Activated naive CD8-positive, alpha-beta T cell treated with anti-CD3 and anti-CD28 coated beads, Interleukin-2, amount 10 ng/mL, durations not matched to agents 7 days and 5 days (primary cell): ENCODE measurements around the gene NEURL1. TPM values are rescaled to one million over a fixed set of nuclear protein-coding genes. Genes with fewer than 3 reads are reported as not detected.
A peak's percentile ranks its signal among the peaks of the same experiment; 100 is the strongest.

Experiments used
- ATAC-seq: fragments of 150-1000 bp; cut with Tn5 transposase; one replicate; pipeline ENCODE4 v1.10.0; 2021; ENCODE audit warnings: low read depth, moderate library complexity
- POLR2A ChIA-PET: fragments of 350-600 bp; sonication (Branson Sonifier 250); formaldehyde crosslinking; loops from one replicate; lab custom pipeline; 2021; ENCODE audit warnings: antibody characterized with exemption; lab: Charles Lee
- DNase-seq: peaks from one replicate; pipeline ENCODE4 v3.0.0; 2021
- H3K27ac Mint-ChIP-seq: one replicate; pipeline ENCODE4 v1.8.0; 2022; ENCODE audit warnings: mild to moderate bottlenecking, mixed read lengths
- H3K27me3 Mint-ChIP-seq: one replicate; pipeline ENCODE4 v1.8.0; 2022; ENCODE audit warnings: mild to moderate bottlenecking, moderate library complexity, mixed read lengths
- H3K36me3 Mint-ChIP-seq: one replicate; pipeline ENCODE4 v1.8.0; 2021; ENCODE audit warnings: mild to moderate bottlenecking, mixed read lengths
- H3K4me1 Mint-ChIP-seq: one replicate; pipeline ENCODE4 v1.8.0; 2021; ENCODE audit warnings: mixed read lengths
- H3K4me3 Mint-ChIP-seq: one replicate; pipeline ENCODE4 v1.8.0; 2022; ENCODE audit warnings: mild to moderate bottlenecking, moderate library complexity, mixed read lengths
- H3K9me3 Mint-ChIP-seq: one replicate; pipeline ENCODE4 v1.8.0; 2021; ENCODE audit warnings: mixed read lengths
- total RNA-seq, 2 experiments: library from RNA; stranded (reverse); gene quantifications; one replicate each; pipeline ENCODE4 v1.2.3, GENCODE V29; 2021

NEURL1 gene
- total RNA-seq, 2 experiments from 2014 or later: 1.6 to 2.0 TPM

DNA sequence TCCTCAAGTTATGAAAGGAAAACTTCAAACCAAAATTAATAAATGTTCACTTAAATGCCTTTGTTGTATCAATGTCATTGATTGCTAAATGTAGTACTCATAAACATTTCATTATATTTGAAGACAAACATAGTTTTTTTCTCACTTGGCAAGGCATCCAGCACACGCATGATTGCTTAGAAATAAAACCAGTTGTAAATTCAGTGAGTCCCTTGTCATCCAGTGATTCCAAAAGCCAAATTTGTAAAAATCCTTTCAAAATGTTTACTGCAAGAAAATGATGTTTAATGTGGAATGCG is 6.1 kb upstream of the NEURL1 start:
- no peaks in the 10 kb centered on the region for H3K9me3 Mint-ChIP-seq
- H3K4me3 Mint-ChIP-seq: no peak overlapping the region
- peaks cover 11% of the 10 kb centered on the region for H3K27me3 Mint-ChIP-seq
- POLR2A ChIA-PET: no interaction called here
- no peaks in the 10 kb centered on the region for H3K36me3 Mint-ChIP-seq
- no peak for ATAC-seq
- DNase-seq: no peak
- H3K4me1 Mint-ChIP-seq: peaks cover 13% of the 10 kb centered on the region
- H3K27ac Mint-ChIP-seq: no peak overlapping the region

DNA sequence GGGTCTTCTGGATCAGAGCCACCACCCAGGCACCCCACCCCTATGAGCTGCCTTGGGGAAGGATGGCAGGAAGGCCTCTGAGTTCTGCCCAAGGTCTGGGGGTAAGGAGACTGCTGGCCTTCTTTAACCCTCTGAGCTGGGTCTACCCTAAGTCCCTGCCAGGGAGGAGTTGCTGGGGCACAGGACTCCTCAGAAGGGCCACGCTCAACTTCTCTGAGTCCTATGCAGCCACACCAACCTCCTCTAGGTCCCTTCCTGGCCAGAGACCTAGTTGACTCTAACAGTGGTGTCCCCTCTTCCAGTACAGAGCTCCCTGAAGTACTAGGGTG is 2.6 kb upstream of the NEURL1 start:
- no peak overlapping the region for H3K4me3 Mint-ChIP-seq
- POLR2A ChIA-PET: interaction anchor here (0.9 to 1.4 kb wide), 2 partner anchors 39 to 95 kb away, joined by 3 to 6 read pairs; partner anchors contain the start of genes ATP5MK and CALHM2

DNA sequence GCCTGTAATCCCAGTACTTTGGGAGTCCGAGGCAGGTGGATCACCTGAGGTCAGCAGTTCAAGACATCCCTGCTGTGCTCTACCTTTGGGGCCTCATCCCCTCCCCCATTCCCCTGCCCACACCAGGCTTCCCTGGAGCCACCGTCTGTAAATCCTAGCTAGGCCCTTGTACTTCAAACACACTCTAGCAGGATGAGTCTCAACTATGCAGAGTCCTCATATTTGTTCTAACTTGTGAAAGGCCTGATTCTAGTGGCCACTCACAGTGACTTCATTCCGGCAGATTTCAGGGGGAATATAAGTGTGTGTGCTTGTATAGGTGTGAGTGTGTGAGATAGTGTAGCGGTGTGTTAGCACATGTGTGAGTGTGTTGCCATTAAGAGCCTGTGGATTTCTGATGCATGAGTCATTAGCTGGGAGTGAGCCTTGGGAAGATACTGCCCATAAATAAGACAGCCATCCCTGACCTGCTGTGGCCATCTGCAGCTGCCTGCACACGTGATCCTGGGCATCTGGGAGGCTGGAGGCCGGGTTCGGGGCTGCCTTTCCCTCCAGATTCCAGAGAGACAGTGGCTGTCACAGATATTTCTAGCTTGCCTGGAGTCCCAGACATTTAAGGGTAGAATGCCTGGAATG is 1.7 kb upstream of the NEURL1 start:
- POLR2A ChIA-PET: interaction anchor here (0.5 kb wide), 2 partner anchors 9 to 332 kb away, joined by 3 to 6 read pairs; no protein-coding TSS in a partner anchor
- no peak overlapping the region for H3K4me3 Mint-ChIP-seq
- H3K4me1 Mint-ChIP-seq: peaks cover 11% of the 10 kb centered on the region
- no peaks in the 10 kb centered on the region for H3K9me3 Mint-ChIP-seq
- ATAC-seq (no peak), DNase-seq (no peak)
- no peaks in the 10 kb centered on the region for H3K36me3 Mint-ChIP-seq
- no peak overlapping the region for H3K27ac Mint-ChIP-seq
- H3K27me3 Mint-ChIP-seq: peaks cover 45% of the 10 kb centered on the region

More for the DNA sequence above, 2.6 kb upstream of the NEURL1 start:
- DNase-seq (no peak), ATAC-seq (no peak)
- Mint-ChIP-seq H3K36me3 (no peaks in the 10 kb centered on the region), H3K27ac (no peak overlapping the region), H3K9me3 (no peaks in the 10 kb centered on the region), H3K4me1 (peaks cover 12% of the 10 kb centered on the region), H3K27me3 (peaks cover 38% of the 10 kb centered on the region)

DNA sequence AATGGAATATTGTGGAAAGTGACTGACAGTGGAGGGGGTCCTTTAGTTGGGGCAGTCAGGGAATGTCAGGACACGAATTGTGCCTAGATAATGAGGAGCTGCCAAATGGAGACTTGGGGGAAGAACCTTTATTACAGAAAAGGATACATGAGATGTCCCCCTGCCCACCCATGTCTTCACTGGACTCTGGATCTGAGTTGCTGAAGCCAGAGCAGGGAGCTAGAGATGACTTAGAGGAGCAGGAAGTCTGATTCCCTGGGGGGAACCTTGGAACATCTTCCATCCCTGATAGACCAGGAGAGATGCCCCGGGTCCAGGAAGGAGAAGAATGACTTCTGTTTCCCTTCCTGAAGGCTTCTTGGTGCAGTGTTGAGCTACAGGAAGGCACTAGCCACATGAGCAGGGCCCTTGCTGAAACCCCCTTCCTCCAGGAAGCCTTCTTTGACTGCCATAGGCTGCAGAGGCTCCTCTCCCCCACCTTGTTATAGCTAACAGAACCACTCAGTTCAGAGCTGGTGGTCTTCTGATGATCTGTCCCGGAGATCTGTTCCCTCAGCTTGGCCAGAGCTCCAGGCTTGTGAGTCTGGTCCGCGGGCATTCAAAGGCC is 747 bp upstream of the NEURL1 start:
- Mint-ChIP-seq H3K27me3 (peaks cover 55% of the 10 kb centered on the region), H3K36me3 (no peaks in the 10 kb centered on the region), H3K4me3 (peak overlapping the region; percentile 85), H3K4me1 (peaks cover 11% of the 10 kb centered on the region), H3K27ac (no peak overlapping the region), H3K9me3 (no peaks in the 10 kb centered on the region)
- ATAC-seq (no peak), DNase-seq (no peak)
- POLR2A ChIA-PET: interaction anchor here (0.6 to 1.1 kb wide), 5 partner anchors 12 to 96 kb away, joined by 3 read pairs; partner anchors contain the start of genes ATP5MK and PDCD11

DNA sequence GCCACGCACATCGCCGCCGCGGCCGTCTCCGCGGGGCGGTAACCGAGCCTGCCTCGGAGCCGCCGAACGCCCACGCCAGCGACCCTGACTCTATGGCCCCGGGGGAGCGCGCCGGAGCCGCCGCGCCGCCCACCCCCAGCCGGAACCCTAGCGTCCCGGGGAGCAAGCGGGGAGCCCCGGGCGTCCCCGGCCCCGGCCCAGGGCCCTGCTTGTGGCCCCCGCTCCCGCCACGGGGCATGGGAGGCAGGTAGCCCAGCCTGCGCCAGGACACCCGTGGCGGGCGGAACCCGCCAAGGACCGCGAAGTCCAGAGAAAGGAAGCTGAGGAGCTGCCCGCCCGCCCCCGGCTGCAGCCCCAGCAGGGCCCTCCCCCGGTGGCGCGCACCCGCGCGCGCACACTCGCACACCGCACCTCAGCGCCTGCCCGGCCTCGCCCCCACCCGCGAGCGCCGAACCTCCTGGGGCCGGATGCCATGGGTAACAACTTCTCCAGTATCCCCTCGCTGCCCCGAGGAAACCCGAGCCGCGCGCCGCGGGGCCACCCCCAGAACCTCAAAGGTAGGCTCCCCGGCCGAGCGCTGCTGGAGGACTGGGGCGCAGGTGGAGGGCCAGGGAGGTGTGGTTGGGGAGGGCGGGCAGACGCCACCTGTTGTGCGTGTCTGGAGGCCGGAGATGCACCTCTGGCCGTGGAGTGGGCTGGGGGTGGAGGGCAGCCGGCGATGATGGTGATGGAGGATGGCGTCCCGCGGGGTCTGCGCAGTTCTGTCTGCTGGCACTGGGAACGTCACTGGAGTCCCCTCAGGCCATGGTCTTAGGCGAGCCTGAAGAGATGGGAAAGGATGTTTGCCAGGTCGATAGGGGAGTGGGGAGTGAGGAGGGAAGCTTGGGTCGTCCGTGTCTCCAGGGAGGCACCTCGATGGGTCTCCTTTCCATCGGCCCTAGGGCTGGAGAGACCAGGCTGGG is 692 bp downstream of the NEURL1 start:
- Mint-ChIP-seq H3K27ac (no peak overlapping the region), H3K27me3 (peaks cover 51% of the 10 kb centered on the region), H3K4me1 (peaks cover 11% of the 10 kb centered on the region), H3K36me3 (no peaks in the 10 kb centered on the region), H3K9me3 (no peaks in the 10 kb centered on the region), H3K4me3 (peak overlapping the region; percentile 64)
- POLR2A ChIA-PET: interaction anchor here (0.7 to 1.0 kb wide), 3 partner anchors 10 to 452 kb away, joined by 3 read pairs; no protein-coding TSS in a partner anchor
- ATAC-seq: peak; percentile 71
- DNase-seq: peak; percentile 69

DNA sequence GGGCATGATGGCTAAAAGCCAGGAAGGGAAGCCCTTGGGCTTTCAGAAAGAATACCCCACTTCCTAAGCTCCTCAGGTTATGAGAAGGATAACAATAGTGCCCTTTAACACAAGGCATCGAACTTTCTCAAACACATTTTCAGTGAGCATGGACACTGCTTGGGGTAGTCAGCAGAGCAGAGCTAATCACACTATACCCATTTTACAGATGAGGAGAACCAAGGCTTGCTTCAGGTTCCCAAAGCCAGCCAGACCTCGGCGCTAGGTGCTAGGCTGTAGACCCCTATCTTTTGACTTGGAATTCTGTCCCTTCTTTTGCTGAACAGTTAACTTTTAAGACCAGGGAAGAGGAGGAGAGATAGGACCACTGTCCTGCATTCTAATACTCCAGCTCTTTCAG is 1.8 kb downstream of the NEURL1 start:
- Mint-ChIP-seq H3K27me3 (peaks cover 58% of the 10 kb centered on the region), H3K36me3 (no peaks in the 10 kb centered on the region), H3K4me3 (no peak overlapping the region)

DNA sequence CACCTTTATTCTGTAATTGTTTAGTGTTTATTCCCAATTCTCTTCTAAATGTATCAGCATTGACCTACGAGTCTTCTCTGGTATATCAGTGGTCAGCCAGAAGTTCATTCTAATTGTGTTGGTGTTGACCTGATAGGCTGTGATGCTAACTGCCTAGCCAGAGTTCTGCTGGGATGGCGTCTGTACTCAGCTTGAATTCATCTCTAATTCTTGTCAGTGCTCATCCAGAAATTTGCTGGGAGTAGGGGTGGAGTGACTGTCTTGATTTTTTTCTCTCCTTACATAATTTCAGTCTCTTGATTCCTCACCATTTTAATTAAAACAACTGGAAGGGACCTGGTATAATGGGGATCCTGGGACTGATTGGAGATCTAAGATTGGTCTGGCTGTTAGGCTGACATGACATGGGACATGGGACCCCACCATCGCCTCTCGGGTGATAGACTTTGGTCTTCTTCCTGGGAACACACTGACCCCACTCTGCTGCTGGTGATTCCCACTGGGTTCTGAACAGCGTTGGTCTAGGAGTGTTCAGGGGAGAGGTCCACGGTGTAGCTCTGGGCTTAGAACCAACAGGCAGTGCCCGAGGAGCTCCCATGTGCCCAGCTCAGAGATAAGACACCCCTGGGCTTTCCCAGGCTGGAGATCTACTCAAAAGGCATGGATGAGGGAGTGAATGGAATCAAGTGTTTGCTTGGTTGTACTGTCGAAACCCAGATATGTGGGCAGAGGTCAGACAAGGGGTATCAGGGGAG is 3.8 kb downstream of the NEURL1 start:
- Mint-ChIP-seq H3K27me3 (peaks cover 72% of the 10 kb centered on the region), H3K4me1 (peaks cover 14% of the 10 kb centered on the region), H3K27ac (no peak overlapping the region), H3K4me3 (no peak overlapping the region), H3K36me3 (no peaks in the 10 kb centered on the region), H3K9me3 (no peaks in the 10 kb centered on the region)
- POLR2A ChIA-PET: no interaction called here
- DNase-seq (no peak), ATAC-seq (no peak)

More for the DNA sequence above, 1.8 kb downstream of the NEURL1 start:
- Mint-ChIP-seq H3K4me1 (peaks cover 8% of the 10 kb centered on the region), H3K27ac (no peak overlapping the region), H3K9me3 (no peaks in the 10 kb centered on the region)
- POLR2A ChIA-PET: no interaction called here
- DNase-seq (no peak), ATAC-seq (no peak)

DNA sequence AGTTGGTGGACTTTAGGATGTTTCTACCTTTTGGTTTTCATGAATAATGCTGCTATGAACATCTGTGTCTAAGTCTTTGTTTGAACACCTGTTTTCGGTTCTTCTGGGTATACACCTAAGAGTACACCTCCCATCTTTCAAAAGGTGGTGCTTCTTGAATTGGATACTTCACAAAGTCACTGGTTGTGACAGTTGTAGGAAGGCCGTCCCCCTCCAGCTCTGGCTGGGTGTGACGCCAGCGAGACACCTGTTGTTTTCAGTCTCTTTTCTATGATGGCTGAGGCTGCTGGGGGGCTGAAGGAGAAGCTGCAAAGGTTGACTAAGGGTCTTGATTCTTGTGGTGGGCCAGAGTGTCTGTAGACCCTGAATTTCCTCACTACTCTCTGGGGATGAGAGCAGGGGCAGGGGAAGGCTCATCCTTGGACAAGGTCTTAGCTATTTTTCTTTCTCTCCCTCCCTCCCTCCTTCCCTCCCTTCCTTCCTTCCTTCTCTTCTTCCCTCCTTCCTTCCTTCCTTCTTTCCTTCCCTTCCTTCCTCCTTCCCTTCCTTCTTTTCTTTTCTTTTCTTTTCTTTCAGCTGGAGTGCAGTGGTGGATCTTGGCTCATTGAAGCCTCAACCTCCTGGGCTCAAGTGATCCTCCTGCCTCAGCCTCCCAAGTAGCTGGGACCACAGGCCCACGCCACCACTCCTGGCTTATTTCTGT is 5.6 kb downstream of the NEURL1 start:
- H3K36me3 Mint-ChIP-seq: no peaks in the 10 kb centered on the region
- peaks cover 12% of the 10 kb centered on the region for H3K4me1 Mint-ChIP-seq

DNA sequence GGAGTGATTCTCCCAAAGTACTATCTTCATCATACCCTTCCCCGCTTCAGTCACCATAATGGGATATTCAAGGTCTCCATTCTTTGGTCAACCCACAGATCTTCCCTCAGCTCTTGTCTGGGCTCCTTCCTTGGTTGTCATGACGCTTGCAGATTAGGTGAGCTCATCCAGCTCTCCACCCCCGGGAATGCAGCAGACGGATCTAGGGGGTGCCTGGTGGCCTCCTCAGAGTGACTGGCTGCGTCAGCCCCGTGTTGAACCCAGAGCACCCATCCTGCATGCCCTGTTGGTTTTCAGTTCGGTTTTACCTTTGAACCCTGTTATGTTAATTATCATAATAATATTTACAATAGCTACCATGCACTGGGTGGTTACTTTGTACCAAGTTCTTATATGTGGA is 6.4 kb downstream of the NEURL1 start:
- POLR2A ChIA-PET: interaction anchor here (0.7 kb wide), 1 partner anchor 46 kb away, joined by 4 read pairs; no protein-coding TSS in a partner anchor

More for the DNA sequence above, 5.6 kb downstream of the NEURL1 start:
- no peak for DNase-seq
- no peak for ATAC-seq
- no peak overlapping the region for H3K27ac Mint-ChIP-seq
- no peak overlapping the region for H3K4me3 Mint-ChIP-seq
- no peaks in the 10 kb centered on the region for H3K9me3 Mint-ChIP-seq
- H3K27me3 Mint-ChIP-seq: peaks cover 71% of the 10 kb centered on the region
- POLR2A ChIA-PET: interaction anchor here (0.7 kb wide), 1 partner anchor 47 kb away, joined by 4 read pairs; no protein-coding TSS in a partner anchor

DNA sequence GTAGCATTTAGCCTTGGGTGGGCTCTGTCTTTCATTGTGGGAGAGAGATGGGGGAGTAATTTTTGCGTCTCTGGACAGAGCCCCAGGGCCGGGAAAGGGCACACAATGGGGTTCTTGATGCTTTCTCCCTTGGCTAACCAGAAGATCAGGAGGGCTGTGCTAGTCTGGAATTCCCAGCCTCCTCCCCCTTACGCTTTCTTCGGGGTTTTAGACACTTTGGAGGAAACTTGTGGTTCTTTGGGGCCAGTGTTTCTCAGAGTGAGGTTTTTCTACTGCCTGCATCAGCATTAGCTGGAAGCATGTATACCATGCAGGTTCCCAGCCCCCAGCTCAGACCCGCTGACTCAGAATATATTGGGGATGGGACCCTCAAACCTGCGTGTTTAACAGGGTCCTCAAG is 7.0 kb downstream of the NEURL1 start:
- H3K4me3 Mint-ChIP-seq: no peak overlapping the region
- no peaks in the 10 kb centered on the region for H3K9me3 Mint-ChIP-seq
- H3K27ac Mint-ChIP-seq: no peak overlapping the region
- DNase-seq (no peak), ATAC-seq (no peak)
- POLR2A ChIA-PET: no interaction called here
- no peaks in the 10 kb centered on the region for H3K36me3 Mint-ChIP-seq
- H3K27me3 Mint-ChIP-seq: peaks cover 65% of the 10 kb centered on the region
- peaks cover 17% of the 10 kb centered on the region for H3K4me1 Mint-ChIP-seq

More for the DNA sequence above, 6.4 kb downstream of the NEURL1 start:
- DNase-seq (no peak), ATAC-seq (no peak)
- no peak overlapping the region for H3K4me3 Mint-ChIP-seq
- H3K27ac Mint-ChIP-seq: no peak overlapping the region
- peaks cover 71% of the 10 kb centered on the region for H3K27me3 Mint-ChIP-seq
- H3K4me1 Mint-ChIP-seq: peaks cover 17% of the 10 kb centered on the region
- no peaks in the 10 kb centered on the region for H3K9me3 Mint-ChIP-seq
- no peaks in the 10 kb centered on the region for H3K36me3 Mint-ChIP-seq

DNA sequence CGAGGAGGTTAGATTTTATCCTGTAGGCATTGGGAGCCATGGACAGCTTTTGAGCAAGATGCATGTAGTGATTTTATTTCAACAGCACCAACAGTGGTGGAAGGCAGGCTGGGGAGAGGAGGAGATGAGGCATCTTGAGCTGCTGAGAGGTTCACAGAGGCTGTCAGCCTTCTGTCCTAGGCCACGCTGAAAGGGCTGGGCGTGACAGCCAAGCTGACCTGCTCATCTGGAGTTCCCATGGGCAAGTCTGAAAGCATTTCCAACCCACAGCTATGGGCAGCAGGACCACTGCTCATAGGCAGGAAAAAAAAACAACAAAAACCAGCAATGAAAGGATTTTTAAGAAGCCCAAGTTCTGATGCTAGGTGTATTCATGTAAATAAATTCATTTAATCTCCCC is 7.7 kb downstream of the NEURL1 start:
- no peak overlapping the region for H3K4me3 Mint-ChIP-seq
- no peak overlapping the region for H3K27ac Mint-ChIP-seq
- POLR2A ChIA-PET: no interaction called here
- H3K4me1 Mint-ChIP-seq: peaks cover 17% of the 10 kb centered on the region
- DNase-seq: no peak
- no peak for ATAC-seq
- no peaks in the 10 kb centered on the region for H3K36me3 Mint-ChIP-seq
- H3K9me3 Mint-ChIP-seq: no peaks in the 10 kb centered on the region
- H3K27me3 Mint-ChIP-seq: peaks cover 65% of the 10 kb centered on the region

DNA sequence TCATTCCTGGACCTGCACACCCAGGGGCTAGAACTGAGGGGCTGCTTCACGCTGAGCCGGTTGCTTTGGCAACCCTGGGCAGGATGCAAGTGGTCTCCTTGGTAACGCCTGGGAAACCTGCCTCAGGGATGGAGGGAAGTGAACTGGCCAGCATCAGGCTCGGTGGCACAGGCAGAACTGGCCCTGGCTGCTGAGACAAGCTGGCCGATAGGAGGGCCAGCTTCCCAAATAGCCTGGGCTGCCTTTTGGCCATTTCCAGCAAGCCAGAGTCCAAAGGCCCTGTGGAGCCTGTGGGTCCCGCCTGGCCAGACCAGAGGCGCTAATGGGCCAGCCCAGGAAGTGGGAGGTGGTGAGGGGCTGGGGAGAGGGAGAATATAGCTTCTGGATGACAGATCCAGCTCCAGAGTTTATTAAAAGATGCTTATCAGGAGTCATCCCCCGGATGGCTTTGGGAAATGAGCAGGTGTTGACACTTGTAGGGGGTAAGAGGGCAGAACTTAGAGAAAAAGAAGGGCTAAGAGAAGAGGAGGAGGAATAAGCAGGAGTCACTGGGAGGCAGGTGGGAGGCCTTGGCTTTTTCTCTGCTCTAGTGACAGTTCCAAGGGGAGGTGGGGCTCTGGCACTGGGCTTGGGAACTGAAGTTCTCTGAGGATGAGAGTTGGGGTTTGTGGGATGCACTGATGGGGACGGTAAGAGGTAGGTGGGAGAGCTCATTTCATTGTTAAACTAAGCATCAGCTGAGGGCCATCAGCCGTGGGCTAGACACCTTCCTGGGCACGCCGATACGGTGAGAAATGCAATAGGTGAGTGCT is 9.6 kb downstream of the NEURL1 start:
- Mint-ChIP-seq H3K27me3 (peaks cover 62% of the 10 kb centered on the region), H3K4me1 (peaks cover 17% of the 10 kb centered on the region), H3K36me3 (no peaks in the 10 kb centered on the region), H3K27ac (no peak overlapping the region), H3K4me3 (no peak overlapping the region), H3K9me3 (no peaks in the 10 kb centered on the region)
- DNase-seq: no peak
- POLR2A ChIA-PET: no interaction called here
- ATAC-seq: no peak
